Measurements from ENCODE around the gene PAFAH1B1.

DNA sequence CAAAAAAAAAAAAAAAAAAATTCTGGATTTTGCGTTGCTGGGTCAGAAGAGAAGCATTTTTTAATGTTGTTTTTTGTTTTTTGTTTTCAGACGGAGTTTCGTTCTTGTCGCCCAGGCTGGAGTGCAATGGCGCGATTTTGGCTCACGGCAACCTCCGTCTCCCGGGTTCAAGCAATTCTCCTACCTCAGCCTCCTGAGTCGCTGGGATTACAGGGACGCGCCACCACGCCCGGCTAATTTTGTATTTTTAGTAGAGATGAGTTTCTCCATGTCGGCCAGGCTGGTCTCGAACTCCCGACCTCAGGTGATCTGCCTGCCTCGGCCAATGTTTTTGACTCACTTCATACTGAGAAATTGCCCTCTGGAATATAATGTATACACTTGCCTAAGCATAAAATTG, 11.0 kb upstream of the PAFAH1B1 start:
- TF ChIP-seq, protein P1, sequence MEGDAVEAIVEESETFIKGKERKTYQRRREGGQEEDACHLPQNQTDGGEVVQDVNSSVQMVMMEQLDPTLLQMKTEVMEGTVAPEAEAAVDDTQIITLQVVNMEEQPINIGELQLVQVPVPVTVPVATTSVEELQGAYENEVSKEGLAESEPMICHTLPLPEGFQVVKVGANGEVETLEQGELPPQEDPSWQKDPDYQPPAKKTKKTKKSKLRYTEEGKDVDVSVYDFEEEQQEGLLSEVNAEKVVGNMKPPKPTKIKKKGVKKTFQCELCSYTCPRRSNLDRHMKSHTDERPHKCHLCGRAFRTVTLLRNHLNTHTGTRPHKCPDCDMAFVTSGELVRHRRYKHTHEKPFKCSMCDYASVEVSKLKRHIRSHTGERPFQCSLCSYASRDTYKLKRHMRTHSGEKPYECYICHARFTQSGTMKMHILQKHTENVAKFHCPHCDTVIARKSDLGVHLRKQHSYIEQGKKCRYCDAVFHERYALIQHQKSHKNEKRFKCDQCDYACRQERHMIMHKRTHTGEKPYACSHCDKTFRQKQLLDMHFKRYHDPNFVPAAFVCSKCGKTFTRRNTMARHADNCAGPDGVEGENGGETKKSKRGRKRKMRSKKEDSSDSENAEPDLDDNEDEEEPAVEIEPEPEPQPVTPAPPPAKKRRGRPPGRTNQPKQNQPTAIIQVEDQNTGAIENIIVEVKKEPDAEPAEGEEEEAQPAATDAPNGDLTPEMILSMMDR (IDR thresholded peaks at IDR 0.05; ENCODE audit: low read depth, low read length, poor library complexity, severe bottlenecking), result no peak
- no peak for TF ChIP-seq EZH2phosphoT487 (IDR thresholded peaks at IDR 0.05; ENCODE audit: borderline replicate concordance, low read length)

Data from DOHH2 (cell line).